HL-60/S4 (cell line): ENCODE results near the gene NUP188.

Experiments
- in situ Hi-C: fragments of 300-500 bp; cut with MboI; formaldehyde crosslinking; loops from 2 replicates; pipeline ENCODE4 v1.14.3; 2022; ENCODE audit warnings: low sequenced_read_pairs

The NUP188 gene

DNA sequence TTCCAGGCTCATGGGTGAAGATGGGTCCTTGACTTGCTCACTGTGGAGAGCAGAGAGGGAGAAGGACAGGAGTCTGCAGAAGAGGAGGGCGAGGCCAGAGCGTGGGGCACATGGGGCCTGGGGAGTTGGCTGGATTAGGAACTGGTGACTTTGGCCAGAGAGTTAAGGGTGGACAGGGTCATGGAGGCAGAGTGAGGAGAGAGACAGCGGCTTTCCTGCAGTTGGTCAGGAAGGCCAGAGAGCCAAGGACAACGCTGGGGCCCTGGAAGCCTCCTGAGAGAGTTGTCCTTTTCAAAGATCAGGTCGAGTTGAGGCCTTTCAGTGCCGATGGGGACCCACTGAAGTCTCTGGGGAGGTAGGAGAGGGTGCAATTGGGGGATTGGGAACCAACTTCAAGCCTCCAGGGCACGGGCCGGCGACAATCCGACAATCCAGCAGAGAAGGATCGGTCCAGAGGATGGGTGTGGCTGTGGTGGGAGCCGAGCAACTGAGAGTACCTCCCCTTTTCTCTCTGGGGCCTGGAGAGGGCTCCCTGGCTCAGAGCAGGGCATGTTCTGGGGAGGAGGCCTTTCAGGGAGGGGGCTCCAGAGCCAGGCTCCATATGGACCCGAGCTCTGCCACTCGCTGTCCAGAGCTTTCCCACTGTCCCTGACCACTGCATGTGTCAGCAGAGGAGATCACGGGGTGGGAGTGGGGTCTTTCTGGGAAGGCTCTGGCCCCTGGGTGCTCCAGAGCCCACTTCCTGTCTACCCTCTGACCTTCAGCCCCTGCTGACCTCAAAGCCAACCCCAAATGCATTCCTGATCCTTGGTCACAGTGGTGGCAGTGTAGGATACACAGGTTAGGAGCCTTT, 34.2 kb upstream of the NUP188 start:
- in situ Hi-C loops, result no loop called here

DNA sequence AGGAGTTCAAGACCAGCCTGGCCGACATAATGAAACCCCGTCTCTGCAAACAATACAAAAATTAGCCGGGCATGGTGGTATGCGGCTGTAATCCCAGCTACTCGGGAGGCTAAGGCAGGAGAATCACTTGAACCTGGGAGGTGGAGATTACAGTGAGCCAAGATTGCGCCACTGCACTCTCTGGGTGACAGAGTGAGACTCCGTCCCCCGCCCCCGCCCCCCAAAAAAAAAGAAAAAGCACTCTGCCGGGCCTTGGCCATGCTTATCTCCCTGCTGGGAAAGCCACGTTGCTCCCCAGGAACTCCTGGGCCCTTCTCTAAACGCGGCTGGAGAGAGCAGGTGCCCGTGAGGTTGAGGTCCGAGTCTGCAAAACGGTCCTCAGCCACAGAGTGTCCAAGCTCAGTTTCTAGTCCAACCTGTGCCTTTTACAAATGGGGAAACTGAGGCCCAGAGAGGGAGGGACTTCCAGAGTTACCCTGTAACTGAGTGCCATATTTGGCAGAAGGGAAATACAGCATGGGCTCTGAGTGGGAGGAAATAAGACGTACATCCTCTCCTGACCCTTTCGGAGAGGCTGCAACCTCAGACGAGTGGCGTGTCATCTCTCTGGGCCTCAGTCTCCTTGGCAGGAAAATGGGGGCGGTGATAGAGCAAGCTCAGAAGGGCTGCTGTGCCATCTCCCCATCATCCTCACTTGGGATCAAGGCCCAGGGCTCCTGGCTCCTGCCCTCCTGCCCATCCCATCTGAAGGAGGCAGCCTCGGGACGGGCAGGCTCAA, 33.3 kb upstream of the NUP188 start:
- in situ Hi-C loops, result no loop called here

DNA sequence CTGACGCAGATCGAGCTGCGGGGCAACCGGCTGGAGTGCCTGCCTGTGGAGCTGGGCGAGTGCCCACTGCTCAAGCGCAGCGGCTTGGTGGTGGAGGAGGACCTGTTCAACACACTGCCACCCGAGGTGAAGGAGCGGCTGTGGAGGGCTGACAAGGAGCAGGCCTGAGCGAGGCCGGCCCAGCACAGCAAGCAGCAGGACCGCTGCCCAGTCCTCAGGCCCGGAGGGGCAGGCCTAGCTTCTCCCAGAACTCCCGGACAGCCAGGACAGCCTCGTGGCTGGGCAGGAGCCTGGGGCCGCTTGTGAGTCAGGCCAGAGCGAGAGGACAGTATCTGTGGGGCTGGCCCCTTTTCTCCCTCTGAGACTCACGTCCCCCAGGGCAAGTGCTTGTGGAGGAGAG, 31.3 kb upstream of the NUP188 start:
- in situ Hi-C loops, result no loop called here

DNA sequence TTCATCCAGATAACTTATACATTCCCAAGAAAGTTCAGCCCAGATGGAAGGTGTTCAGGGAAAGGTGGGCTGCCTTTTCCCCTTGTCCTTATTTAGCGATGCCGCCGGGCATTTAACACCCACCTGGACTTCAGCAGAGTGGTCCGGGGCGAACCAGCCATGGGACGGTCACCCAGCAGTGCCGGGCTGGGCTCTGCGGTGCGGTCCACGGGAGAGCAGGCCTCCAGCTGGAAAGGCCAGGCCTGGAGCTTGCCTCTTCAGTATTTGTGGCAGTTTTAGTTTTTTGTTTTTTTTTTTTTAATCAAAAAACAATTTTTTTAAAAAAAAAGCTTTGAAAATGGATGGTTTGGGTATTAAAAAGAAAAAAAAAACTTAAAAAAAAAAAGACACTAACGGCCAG, 30.8 kb upstream of the NUP188 start:
- in situ Hi-C loops, result no loop called here

DNA sequence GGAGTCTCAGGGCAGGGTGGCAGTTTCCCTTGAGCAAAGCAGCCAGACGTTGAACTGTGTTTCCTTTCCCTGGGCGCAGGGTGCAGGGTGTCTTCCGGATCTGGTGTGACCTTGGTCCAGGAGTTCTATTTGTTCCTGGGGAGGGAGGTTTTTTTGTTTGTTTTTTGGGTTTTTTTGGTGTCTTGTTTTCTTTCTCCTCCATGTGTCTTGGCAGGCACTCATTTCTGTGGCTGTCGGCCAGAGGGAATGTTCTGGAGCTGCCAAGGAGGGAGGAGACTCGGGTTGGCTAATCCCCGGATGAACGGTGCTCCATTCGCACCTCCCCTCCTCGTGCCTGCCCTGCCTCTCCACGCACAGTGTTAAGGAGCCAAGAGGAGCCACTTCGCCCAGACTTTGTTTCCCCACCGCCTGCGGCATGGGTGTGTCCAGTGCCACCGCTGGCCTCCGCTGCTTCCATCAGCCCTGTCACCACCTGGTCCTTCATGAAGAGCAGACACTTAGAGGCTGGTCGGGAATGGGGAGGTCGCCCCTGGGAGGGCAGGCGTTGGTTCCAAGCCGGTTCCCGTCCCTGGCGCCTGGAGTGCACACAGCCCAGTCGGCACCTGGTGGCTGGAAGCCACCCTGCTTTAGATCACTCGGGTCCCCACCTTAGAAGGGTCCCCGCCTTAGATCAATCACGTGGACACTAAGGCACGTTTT, 30.2 kb upstream of the NUP188 start:
- in situ Hi-C loops, result no loop called here

DNA sequence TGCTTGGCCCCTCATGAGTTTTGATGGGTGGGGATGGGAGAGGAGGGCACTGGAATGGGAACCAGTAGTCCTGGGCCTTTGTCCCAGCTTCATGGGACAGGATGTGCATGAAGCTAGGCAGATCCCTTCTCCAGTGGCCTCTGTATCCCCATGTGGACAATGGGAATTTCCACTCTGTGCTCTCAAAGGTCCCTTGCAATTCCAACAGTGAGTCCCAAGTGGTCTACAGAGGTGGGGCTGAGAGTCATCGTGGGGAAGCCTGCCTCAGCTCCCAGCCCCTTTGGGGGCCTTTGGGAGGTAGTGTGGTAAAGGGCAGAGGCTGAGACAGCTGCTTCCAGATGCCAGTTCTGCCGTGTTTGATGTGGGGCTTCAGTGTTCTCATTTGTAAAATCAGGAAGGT, 28.6 kb upstream of the NUP188 start:
- in situ Hi-C loops, result no loop called here

DNA sequence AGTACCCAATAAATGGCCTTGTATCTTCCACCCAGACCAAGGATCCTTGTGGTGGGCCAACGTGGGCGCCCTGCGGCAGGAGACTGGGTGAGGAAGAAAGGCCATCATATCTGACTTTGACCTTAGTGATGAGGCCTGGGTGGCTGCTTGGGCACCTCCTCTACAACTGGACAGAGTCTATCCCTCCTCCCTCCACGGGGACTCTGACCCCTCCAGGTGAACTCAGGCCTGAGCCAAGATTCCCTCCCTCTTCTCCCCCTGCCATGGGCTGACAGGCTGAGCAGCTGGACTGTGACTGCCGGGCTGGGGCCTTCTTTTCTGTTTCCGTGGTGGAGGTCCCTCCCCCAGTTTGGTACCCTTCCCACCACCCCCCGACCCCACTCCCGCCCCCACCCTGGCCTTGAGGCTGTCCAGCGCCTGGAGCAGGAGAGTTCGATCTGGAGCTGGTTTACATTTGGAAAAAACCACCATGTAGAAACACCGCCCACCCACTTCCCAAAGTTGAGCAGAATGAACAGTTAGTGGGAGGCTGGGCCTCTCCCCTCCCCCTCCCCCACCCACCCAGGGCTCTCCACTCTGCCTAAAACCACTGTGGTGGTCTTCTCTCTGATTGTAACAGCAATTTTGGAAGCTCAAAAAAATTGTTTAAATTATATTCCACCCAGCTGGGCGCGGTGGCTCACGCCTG, 28.0 kb upstream of the NUP188 start:
- in situ Hi-C loops, result no loop called here

DNA sequence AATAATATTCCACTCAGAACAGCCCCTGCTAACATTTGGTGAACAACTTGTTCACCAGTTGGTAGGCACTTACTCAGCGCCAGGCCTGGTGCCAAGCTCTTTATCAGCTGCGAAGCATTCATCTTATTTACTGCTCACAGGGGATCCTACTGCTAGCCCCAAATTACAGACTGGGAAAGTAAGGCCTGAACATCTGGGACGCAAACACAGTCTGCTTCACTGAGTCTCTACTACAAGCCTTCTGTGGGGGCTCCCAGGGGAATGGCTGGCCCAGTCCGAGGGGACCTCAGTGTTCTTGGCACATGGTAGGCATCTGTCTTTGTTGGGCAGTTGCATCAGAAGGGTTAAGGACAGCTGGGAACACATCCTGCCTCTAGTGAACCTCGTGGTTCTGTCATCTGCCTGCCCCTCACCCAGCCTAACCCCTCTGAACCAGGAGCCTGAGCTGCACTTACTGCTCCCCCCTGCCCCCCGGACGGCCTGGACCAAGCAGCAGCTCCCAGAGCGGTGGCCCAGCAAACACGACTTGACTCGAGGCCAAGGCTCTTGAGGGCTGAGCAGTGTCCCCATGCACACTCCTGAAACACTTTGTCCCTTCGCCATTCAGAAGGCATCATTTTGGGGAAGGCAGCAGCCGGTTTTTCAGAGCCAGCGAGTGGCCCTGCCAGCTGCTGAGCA, 27.0 kb upstream of the NUP188 start, which contains the start of gene PHYHD1:
TSS of gene PHYHD1 (plus strand) at position 602 of the 678 bp plus-strand sequence. CDS start 1,342 bp downstream, outside the sequence.
- in situ Hi-C loops, result no loop called here

DNA sequence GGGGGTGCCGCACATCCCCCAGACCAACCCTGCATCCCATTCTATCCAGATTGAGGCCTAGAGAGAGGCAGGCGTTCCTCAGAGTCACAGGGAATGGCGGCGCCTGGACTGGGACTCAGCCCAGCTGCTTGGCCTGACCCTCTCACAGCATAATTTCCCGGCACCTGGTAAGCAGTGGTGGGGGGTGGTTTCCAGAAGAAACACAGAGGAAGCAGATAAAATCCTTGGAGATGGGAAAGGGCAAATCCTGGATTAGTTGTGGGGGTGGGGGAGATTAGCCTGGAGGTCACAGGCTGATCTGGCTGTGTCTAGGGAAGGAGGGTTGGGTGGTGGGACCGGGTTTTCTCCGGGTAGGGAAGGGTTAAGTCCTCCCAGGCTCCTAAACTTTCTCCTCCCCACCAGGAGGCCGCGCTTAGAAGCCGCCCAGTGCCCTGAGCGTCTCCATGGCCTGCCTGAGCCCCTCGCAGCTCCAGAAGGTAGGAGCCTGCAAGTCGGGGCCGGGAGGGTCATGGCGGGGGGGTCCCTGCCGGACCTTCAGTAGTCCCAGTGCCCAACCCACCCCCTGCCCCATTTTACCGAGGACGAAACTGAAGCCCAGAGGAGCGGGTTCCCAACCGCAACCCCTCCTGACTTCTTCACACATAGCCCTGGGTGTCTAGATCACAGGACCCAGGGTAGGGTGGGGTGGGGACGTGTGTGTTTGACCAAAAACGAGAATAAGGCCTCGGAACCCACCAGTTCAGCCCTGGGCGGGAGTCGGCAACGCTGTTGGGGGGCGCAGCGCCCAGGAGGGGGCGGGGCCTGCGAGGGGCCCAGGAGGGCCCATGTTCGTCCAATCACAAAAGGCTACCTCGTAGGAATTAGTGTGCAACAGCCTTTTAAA, 25.4 kb upstream of the NUP188 start:
- in situ Hi-C loops, result no loop called here

DNA sequence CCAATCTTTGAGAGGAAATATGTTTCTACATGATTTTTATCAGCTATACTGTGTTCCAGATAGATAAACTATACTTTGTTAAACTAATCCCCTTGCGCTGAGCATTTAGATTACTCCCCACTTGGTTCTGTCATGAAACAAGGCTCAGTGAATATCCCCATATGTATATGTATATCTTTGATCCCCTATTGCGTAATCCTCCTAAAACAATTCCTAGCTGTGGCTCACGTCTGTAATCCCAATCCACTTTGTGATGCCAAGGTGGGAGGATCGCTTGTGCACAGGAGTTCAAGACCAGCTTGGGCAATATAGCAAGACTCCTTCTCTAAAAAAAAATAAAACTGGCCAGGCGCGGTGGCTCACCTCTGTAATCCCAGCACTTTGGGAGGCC, 24.0 kb upstream of the NUP188 start:
- in situ Hi-C loops, result no loop called here

DNA sequence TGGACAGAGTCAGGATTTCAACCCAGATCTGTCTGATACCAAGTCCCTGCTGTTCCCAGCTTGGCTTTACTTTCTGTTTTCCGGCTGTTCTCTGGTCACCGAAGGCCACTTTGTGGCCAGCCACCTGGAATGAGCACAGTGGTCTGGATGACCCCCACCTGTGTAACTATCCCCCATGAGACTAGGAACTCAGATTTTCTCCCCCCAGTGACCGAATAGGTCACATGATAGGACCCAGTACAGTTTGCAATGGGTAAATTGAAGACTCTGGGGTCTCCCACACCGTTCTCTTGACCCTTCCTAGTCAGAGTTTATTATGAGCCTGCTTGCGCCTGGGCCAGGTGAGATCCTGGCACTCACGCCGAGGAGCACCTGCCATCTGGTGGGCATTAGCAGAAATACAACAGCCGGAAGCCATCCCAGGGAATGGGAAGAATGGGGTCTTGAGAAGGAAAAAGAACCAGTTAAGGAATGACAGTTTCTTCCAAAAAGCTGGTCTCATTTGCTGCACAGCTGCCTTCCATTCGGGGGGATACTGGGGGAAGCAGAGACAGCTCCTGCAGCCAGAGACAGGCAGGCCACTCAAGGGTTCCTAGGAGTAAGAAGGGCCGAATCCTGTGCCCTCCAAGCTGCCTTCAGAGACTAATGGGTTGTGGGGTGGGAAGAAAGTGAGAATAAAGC, 19.6 kb upstream of the NUP188 start:
- in situ Hi-C loops, result loop anchor here (5.0 to 25.0 kb wide), 2 partner anchors 66 to 191 kb away; no protein-coding TSS in a partner anchor

DNA sequence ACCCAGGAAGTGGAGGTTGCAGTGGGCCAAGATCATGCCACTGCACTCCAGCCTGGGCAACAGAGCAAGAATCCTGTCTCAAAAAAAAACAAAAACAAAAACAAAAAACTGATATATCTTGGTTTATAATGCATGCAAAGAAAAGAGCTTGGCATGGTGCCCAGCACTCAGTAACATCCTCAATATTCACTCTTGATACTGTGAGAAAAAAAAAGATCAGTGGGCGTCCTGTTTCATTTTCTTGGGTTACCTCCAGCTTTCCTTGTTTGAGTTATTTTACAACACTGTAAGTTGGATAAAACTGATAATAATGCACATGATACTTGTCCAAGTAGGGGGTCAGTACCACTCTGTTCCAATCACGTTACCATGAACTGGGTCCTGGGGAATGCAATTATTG, 18.9 kb upstream of the NUP188 start:
- in situ Hi-C loops, result loop anchor here (5.0 to 25.0 kb wide), 2 partner anchors 66 to 191 kb away; no protein-coding TSS in a partner anchor

DNA sequence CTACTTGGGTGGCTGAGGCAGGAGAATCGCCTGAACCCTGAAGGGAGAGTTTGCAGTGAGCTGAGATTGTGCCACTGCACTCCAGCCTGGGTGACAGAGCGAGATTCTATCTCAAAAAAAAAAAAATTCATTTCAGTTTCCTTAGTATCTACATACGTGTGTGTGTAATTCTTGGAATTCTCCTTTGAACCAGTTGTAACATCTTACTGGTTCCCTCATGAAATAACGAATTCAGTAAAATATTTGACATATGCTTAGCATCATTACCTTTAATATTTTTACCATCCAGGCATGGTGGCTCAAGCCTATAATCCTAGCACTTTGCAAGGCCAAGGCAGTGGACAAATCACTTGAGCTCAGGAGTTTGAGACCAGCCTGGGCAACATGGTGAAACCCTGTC, 17.9 kb upstream of the NUP188 start:
- in situ Hi-C loops, result loop anchor here (5.0 to 25.0 kb wide), 2 partner anchors 67 to 192 kb away; no protein-coding TSS in a partner anchor

DNA sequence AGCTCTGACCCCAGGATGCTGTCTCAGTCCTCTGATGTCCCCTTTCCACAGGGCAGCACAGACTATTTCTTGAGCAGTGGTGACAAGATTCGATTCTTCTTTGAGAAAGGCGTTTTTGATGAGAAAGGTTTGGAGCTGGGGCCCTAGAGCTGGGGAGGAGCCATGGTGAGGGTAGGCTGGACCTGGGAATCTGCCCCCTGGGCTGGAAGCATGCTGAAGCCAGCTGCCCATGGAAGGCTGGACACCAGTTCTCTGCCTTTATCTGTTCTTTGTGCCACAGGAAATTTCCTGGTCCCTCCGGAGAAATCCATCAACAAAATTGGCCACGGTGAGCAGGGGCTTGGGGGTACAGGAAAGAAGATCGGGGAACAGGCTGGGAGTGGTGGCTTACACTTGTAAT, 13.8 kb upstream of the NUP188 start:
- in situ Hi-C loops, result loop anchor here (25.0 kb wide), 1 partner anchor 196 kb away; no protein-coding TSS in a partner anchor

DNA sequence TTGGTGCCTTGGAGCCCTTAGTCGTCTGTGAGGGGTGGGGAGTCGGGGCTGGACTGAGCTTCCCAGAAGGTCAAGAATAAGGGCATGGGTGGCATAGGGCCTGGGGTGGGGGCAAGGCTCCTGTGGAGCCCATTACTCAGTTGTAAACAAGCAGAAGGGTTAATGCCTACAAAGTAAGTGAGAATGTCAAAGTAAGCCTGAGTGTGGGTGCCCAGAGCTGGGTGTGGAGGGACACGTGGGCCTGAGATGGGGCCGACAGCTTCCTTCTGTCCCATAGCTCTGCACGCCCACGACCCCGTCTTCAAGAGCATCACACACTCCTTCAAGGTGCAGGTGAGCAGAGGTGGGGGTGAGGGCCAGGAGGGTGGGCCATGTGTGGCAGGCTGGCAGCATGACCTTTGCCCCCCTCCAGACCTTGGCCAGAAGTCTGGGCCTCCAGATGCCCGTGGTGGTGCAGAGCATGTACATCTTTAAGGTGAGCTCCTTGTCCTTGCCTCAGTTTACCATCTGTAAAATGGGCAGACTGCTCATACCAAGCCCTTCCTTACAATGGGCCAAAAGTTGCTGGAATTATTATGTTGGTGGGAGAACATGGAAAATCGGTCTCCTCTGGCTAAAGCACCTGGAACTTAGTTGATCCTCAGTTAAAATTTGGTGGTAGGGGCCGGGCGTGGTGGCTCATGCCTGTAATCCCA, 11.2 kb upstream of the NUP188 start:
- in situ Hi-C loops, result loop anchor here (25.0 kb wide), 1 partner anchor 199 kb away; no protein-coding TSS in a partner anchor

DNA sequence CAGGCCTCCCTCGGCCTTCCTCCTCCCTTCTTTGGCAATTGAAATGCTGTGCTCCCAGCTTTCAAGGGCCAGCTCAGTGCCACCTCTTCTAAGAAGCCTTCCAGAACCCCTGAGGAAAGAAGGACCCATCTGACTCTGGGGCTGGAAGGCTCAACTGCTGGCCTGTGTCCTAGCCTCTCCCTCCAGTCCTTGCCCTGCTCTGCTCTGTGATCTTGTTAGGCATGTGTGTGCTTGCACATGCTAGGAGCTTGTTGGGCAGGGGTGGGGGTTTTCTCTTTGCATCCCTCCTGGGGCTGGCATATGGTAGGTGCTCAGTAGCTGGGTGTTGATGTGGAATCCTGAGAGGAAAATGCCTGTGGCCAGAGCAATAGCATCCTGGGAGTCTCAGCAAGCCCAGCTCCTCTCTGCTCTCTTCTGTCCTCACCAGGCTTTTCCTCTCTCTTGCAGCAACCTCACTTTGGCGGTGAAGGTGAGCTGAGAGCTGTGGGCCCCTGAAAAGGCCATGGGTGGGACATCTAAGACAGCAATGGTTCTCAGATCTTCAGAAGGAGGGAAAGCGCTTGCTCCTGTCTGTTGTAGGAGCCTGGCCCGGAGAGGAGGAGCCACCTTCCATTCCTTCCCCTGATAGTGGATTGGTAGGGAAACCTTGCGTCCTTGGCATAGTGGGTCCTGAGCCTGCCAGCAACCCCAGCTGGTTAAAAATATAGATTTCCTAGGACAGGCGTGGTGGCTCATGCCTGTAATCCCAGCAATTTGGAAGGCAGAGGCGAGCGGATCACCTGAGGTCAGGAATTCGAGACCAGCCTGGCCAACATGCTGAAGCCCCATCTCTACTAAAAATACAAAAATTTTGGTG, 10.0 kb upstream of the NUP188 start:
- in situ Hi-C loops, result loop anchor here (25.0 kb wide), 1 partner anchor 200 kb away; no protein-coding TSS in a partner anchor
